HG03558 (cell line): ENCODE results near the gene PDGFD.
A peak's percentile ranks its signal among the peaks of the same experiment; 100 is the strongest.

Experiments
- ATAC-seq: cut with Tn5 transposase; IDR thresholded peaks from one replicate; pipeline ENCODE4 v1.9.1; 2021; ENCODE audit warnings: moderate number of reproducible peaks; ENCODE audit not compliant: unreplicated experiment; ENCODE audit errors: extremely low read depth

PDGFD gene

GRCh38 chr11:104146943-104147342 is 17.0 kb downstream of the PDGFD start:
- ATAC-seq, result no peak

GRCh38 chr11:104146421-104146820 is 17.5 kb downstream of the PDGFD start:
- no peak for ATAC-seq

- no peak for ATAC-seq
These were observed 18.9 kb downstream of the PDGFD start for GRCh38 chr11:104145062-104145461.

GRCh38 chr11:104142698-104143097 is 21.2 kb downstream of the PDGFD start:
- ATAC-seq, result no peak

GRCh38 chr11:104136861-104137260 is 27.1 kb downstream of the PDGFD start:
- no peak for ATAC-seq

- ATAC-seq, result no peak
These were observed 29.2 kb downstream of the PDGFD start for GRCh38 chr11:104134745-104135144.

- no peak for ATAC-seq
These were observed 33.8 kb downstream of the PDGFD start for GRCh38 chr11:104130161-104130560.

GRCh38 chr11:104129145-104129544 is 34.8 kb downstream of the PDGFD start:
- no peak for ATAC-seq

- no peak for ATAC-seq
These were observed 36.1 kb downstream of the PDGFD start for GRCh38 chr11:104127828-104128227.

- ATAC-seq, result no peak
These were observed 37.5 kb downstream of the PDGFD start for GRCh38 chr11:104126464-104126863.

GRCh38 chr11:104124979-104125378 is 39.0 kb downstream of the PDGFD start:
- ATAC-seq, result peak; percentile 75

- no peak for ATAC-seq
These were observed 41.1 kb downstream of the PDGFD start for GRCh38 chr11:104122836-104123235.

GRCh38 chr11:104122011-104122635 is 41.8 kb downstream of the PDGFD start:
- no peak for ATAC-seq

GRCh38 chr11:104120493-104121137 is 43.3 kb downstream of the PDGFD start:
- ATAC-seq, result no peak

- ATAC-seq, result no peak
These were observed 45.7 kb downstream of the PDGFD start for GRCh38 chr11:104118105-104118744.

GRCh38 chr11:104113541-104113940 is 50.4 kb downstream of the PDGFD start:
- no peak for ATAC-seq

- no peak for ATAC-seq
These were observed 57.7 kb downstream of the PDGFD start for GRCh38 chr11:104106136-104106754.

GRCh38 chr11:104105155-104105554 is 58.8 kb downstream of the PDGFD start:
- no peak for ATAC-seq

GRCh38 chr11:104104664-104105063 is 59.3 kb downstream of the PDGFD start:
- ATAC-seq, result no peak

GRCh38 chr11:104104201-104104600 is 59.7 kb downstream of the PDGFD start:
- ATAC-seq, result no peak

GRCh38 chr11:104098555-104098954 is 65.4 kb downstream of the PDGFD start:
- ATAC-seq, result no peak
